Calu3 (cell line): ENCODE measurements around the gene PIP4K2C. TPM values are rescaled to one million over a fixed set of nuclear protein-coding genes. Genes with fewer than 3 reads are reported as not detected.

ENCODE experiments used
- BruUV-seq: library from RNA; stranded (reverse); fragments of 400-500 nt; replicated peaks from 2 replicates; lab custom pipeline; 2021; lab: Mats Ljungman, UMichigan
- CTCF ChIA-PET: fragments of 300-600 bp; sonication (Branson Sonifier 250); formaldehyde crosslinking; loops from one replicate; lab custom pipeline; 2022; ENCODE audit warnings: antibody characterized with exemption; lab: Charles Lee
- DNase-seq: peaks from one replicate; pipeline ENCODE4 v3.0.0; 2022
- H3K27ac Mint-ChIP-seq: one replicate; pipeline ENCODE4 v1.8.0; 2022; ENCODE audit warnings: mixed read lengths; ENCODE audit not compliant: unreplicated experiment
- H3K27me3 Mint-ChIP-seq: one replicate; pipeline ENCODE4 v1.8.0; 2022; ENCODE audit warnings: mixed read lengths; ENCODE audit not compliant: unreplicated experiment
- H3K36me3 Mint-ChIP-seq: one replicate; pipeline ENCODE4 v1.8.0; 2022; ENCODE audit warnings: mild to moderate bottlenecking, moderate library complexity, mixed read lengths; ENCODE audit not compliant: insufficient read depth, unreplicated experiment
- H3K4me1 Mint-ChIP-seq: one replicate; pipeline ENCODE4 v1.8.0; 2022; ENCODE audit warnings: mild to moderate bottlenecking, low read depth, mixed read lengths; ENCODE audit not compliant: unreplicated experiment
- H3K4me3 Mint-ChIP-seq: one replicate; pipeline ENCODE4 v1.8.0; 2022; ENCODE audit warnings: mild to moderate bottlenecking, low read depth, moderate library complexity, mixed read lengths; ENCODE audit not compliant: unreplicated experiment
- H3K9me3 Mint-ChIP-seq: one replicate; pipeline ENCODE4 v1.8.0; 2022; ENCODE audit warnings: low read depth, mixed read lengths; ENCODE audit not compliant: unreplicated experiment
- CTCF ChIP-seq: fragments of 200-600 bp; IDR thresholded peaks from one replicate; pipeline ENCODE4 v1.8.0; 2022; ENCODE audit warnings: antibody characterized with exemption; ENCODE audit not compliant: unreplicated experiment
- intact Hi-C: fragments of 100-400 bp; cut with micrococcal nuclease; formaldehyde crosslinking; loops from one replicate; pipeline ENCODE4 v1.10.0; 2022; ENCODE audit not compliant: unreplicated experiment
- total RNA-seq: library from RNA; stranded (reverse); gene quantifications from 2 replicates; pipeline ENCODE4 v1.2.3, GENCODE V29; 2022

PIP4K2C gene
- total RNA-seq, 1 experiment from 2014 or later: 66.3 TPM

- Mint-ChIP-seq H3K4me1 (peaks cover 2% of the 10 kb centered on the region), H3K4me3 (no peak overlapping the region), H3K27me3 (no peaks in the 10 kb centered on the region), H3K27ac (no peak overlapping the region), H3K9me3 (no peaks in the 10 kb centered on the region), H3K36me3 (peaks cover 41% of the 10 kb centered on the region)
- CTCF ChIA-PET: interaction anchor here (0.6 to 1.6 kb wide), 2 partner anchors 17 to 34 kb away, joined by 4 to 5 read pairs; no protein-coding TSS in a partner anchor
- TF ChIP-seq CTCF: no peak
- intact Hi-C loops: no loop called here
- BruUV-seq: no TSS peak
- DNase-seq: no peak
These were observed 9.4 kb downstream of the PIP4K2C start for GRCh38 chr12:57600395-57600794.

GRCh38 chr12:57602544-57602943 is 11.6 kb downstream of the PIP4K2C start:
- Mint-ChIP-seq H3K4me3 (no peak overlapping the region), H3K27me3 (no peaks in the 10 kb centered on the region), H3K27ac (no peak overlapping the region), H3K9me3 (no peaks in the 10 kb centered on the region), H3K4me1 (peaks cover 8% of the 10 kb centered on the region), H3K36me3 (peaks cover 36% of the 10 kb centered on the region)
- intact Hi-C loops: no loop called here
- BruUV-seq: TSS peak; percentile 11
- CTCF ChIA-PET: no interaction called here
- no peak for TF ChIP-seq CTCF
- no peak for DNase-seq

- Mint-ChIP-seq H3K36me3 (peaks cover 37% of the 10 kb centered on the region), H3K4me3 (peak overlapping the region; percentile 67), H3K27me3 (no peaks in the 10 kb centered on the region), H3K9me3 (no peaks in the 10 kb centered on the region), H3K4me1 (peaks cover 8% of the 10 kb centered on the region), H3K27ac (peak overlapping the region; percentile 48)
- intact Hi-C loops: no loop called here
- CTCF ChIA-PET: no interaction called here
- DNase-seq: no peak
- no TSS peak for BruUV-seq
- no peak for TF ChIP-seq CTCF
These were observed 12.3 kb downstream of the PIP4K2C start for GRCh38 chr12:57603324-57603723.

GRCh38 chr12:57603815-57604453 is 12.9 kb downstream of the PIP4K2C start:
- BruUV-seq: no TSS peak
- H3K9me3 Mint-ChIP-seq: no peaks in the 10 kb centered on the region

More at GRCh38 chr12:57603815-57604453, 12.9 kb downstream of the PIP4K2C start:
- peak overlapping the region; percentile 67 for H3K4me3 Mint-ChIP-seq
- peaks cover 35% of the 10 kb centered on the region for H3K36me3 Mint-ChIP-seq
- H3K27me3 Mint-ChIP-seq: no peaks in the 10 kb centered on the region
- peaks cover 8% of the 10 kb centered on the region for H3K4me1 Mint-ChIP-seq
- DNase-seq: no peak
- intact Hi-C loops: no loop called here
- CTCF ChIA-PET: interaction anchor here (0.9 kb wide), 1 partner anchor 20 kb away, joined by 3 read pairs; no protein-coding TSS in a partner anchor
- H3K27ac Mint-ChIP-seq: peak overlapping the region; percentile 48
- no peak for TF ChIP-seq CTCF
